Esophagus muscularis mucosa (tissue), 4 donors: Measurements from ENCODE around the gene MAPK1IP1L. TPM values are rescaled to one million over a fixed set of nuclear protein-coding genes. Genes with fewer than 3 reads are reported as not detected.

Source experiments
- DNase-seq: peaks from one replicate; pipeline ENCODE4 v3.0.0-alpha.2; 2017; ENCODE audit errors: extremely low spot score
- H3K27ac ChIP-seq, 4 donors: fragments of 200-600 bp; sonication (generic); replicated peaks in 1 of 4; 1 replicate in 3 of 4; 2 replicates in 1 of 4; pipeline ENCODE4 v1.5.1; 2016 to 2019; ENCODE audit warnings: mild to moderate bottlenecking in 1 of 4
- H3K27me3 ChIP-seq, 4 donors: fragments of 200-600 bp; sonication (generic); one replicate each; pipeline versions ENCODE4 v1.5.1 to v1.6.0; 2016 to 2019
- H3K36me3 ChIP-seq, 4 donors: fragments of 200-600 bp; sonication (generic); one replicate each; pipeline ENCODE4 v1.5.1; 2016 to 2019
- H3K4me1 ChIP-seq, 4 donors: fragments of 200-600 bp; sonication (generic); one replicate each; pipeline ENCODE4 v1.5.1; 2016 to 2019
- H3K4me3 ChIP-seq, 4 donors: fragments of 200-600 bp; sonication (generic); 1 replicate in 2 of 4; 2 replicates in 2 of 4; pipeline ENCODE4 v1.5.1; 2016 to 2019; ENCODE audit warnings: mild to moderate bottlenecking in 4 of 4, moderate library complexity in 1 of 4
- H3K9me3 ChIP-seq, 4 donors: fragments of 200-600 bp; sonication (generic); 1 replicate in 3 of 4; 2 replicates in 1 of 4; pipeline ENCODE4 v1.5.1; 2016 to 2019
- EP300 ChIP-seq: sonication (generic); formaldehyde crosslinking; IDR thresholded peaks from one replicate; pipeline ENCODE4 v1.6.1; 2017; ENCODE audit warnings: antibody characterized with exemption
- POLR2A ChIP-seq: fragments of 450-650 bp; IDR thresholded peaks from one replicate; pipeline ENCODE4 v1.6.1; 2017; ENCODE audit warnings: antibody characterized with exemption, moderate library complexity, mild to moderate bottlenecking, low read depth
- POLR2AphosphoS5 ChIP-seq, 2 donors: sonication (generic); formaldehyde crosslinking; IDR thresholded peaks; one replicate each; pipeline ENCODE4 v1.6.1; 2017; ENCODE audit warnings: antibody characterized with exemption in 2 of 2
- WGBS: methylation state at CpG from one replicate; pipeline ENCODE4 v1.1.5; 2018; 5-methylcytosine and 5-hydroxymethylcytosine counted together
- intact Hi-C: fragments of 100-400 bp; cut with DNase I; formaldehyde crosslinking; loops from one replicate; pipeline ENCODE4 v1.15.1; 2023
- total RNA-seq, 4 donors: library from RNA; depleted of rRNA; stranded (reverse); fragments of >200 nt; gene quantifications; one replicate each; pipeline versions ENCODE4 v1.1.0 to v1.2.1, GENCODE V29; 2016
- TF ChIP-seq, protein P1 (sequence below), 3 experiments: fragments of 200-600 bp in 2 of 3; fragments of 450-650 bp in 1 of 3; sonication (generic) in 2 of 3; IDR thresholded peaks; one replicate each; pipeline ENCODE4 v1.5.1; 2017 to 2019; ENCODE audit warnings: antibody characterized with exemption in 3 of 3, mild to moderate bottlenecking in 2 of 3, moderate library complexity in 1 of 3

Gene MAPK1IP1L
- total RNA-seq, 4 donors from 2014 or later, result 36.5 to 95.4 (median 61.0) TPM

DNA sequence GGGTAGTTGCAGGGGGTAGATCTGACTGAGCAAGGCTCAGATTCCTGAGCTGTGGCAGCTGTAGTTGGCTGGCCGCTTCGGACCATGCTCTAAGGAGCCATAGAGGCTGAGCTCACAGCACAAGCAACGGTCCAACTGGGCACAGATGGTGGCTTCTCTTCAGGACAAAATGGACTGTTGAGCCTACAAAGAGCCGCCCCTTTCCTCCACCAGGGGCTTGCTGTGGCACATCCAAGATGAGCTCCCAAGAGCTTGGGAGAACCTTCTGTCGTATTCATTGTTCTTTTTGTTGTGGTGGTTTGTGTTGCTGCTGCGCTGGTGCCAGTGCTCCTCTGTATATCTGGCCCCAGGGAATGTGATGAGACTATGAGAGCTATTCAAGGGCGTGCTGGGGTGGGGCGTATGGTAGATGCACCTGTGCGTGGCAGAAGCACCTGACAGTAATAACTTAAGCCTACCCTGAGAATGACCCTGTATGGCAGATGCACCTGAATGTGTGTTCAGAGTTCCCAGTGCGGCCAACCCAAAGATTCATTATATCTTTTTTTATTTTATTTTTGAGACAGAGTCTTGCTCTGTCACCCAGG lies 59.8 kb downstream of the MAPK1IP1L start:
- DNase-seq, result no peak
- Histone ChIP-seq H3K36me3 (no peaks in the 10 kb centered on the region), H3K4me1 (peaks cover 27 to 32% (median 29%) of the 10 kb centered on the region in 4 donors), H3K27ac (no peak overlapping the region), H3K27me3 (no peaks in the 10 kb centered on the region), H3K9me3 (no peaks in the 10 kb centered on the region), H3K4me3 (no peak overlapping the region)
- intact Hi-C loops, result no loop called here
- TF ChIP-seq EP300, result no peak
- TF ChIP-seq, protein P1, sequence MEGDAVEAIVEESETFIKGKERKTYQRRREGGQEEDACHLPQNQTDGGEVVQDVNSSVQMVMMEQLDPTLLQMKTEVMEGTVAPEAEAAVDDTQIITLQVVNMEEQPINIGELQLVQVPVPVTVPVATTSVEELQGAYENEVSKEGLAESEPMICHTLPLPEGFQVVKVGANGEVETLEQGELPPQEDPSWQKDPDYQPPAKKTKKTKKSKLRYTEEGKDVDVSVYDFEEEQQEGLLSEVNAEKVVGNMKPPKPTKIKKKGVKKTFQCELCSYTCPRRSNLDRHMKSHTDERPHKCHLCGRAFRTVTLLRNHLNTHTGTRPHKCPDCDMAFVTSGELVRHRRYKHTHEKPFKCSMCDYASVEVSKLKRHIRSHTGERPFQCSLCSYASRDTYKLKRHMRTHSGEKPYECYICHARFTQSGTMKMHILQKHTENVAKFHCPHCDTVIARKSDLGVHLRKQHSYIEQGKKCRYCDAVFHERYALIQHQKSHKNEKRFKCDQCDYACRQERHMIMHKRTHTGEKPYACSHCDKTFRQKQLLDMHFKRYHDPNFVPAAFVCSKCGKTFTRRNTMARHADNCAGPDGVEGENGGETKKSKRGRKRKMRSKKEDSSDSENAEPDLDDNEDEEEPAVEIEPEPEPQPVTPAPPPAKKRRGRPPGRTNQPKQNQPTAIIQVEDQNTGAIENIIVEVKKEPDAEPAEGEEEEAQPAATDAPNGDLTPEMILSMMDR (IDR thresholded peaks at IDR 0.05), result no peak
- TF ChIP-seq POLR2AphosphoS5 (IDR thresholded peaks at IDR 0.05), result no peak
- TF ChIP-seq POLR2A, result no peak
- WGBS, result 98% methylated on average over 10 of the region's 10 CpGs

DNA sequence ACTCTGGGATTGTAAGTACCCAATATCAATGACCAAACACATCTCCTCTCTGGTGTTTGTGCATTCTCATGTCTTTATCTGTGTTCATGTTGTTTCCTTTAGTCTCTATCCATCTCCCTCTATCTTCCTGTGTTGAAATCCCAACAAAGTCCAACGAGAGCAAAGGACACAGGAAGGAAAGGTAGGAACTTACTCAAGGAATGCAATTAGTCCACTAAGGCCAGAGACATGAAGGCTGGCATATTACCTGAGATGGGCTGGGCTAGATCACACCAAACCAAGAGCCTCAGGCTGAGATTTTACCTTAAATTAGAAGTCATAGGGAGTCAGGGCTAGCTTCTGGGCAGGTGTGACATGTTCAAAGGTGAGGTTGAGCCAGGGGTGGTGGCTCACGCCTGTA lies 63.3 kb downstream of the MAPK1IP1L start:
- WGBS, result 82% methylated on average over 2 of the region's 2 CpGs

DNA sequence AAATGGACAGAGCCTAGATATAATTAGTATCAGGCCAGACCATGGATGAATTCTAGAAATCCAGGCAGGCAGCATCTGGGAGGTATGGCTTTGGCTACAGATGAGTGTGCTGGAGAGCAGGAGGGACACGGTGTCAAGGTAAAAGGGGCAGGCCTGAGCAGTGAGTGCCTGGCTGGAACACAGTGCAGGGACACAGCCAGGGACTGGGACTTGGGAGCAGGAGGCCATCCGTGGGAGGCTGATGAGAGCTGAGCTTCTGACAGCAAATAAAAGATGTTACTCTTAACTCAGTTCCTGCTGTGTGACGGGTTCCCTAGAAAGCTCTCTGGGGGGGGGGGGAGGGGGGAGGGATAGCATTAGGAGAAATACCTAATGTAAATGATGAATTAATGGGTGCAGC lies 64.0 kb downstream of the MAPK1IP1L start:
- H3K4me1 ChIP-seq, result peaks cover 13 to 25% (median 16%) of the 10 kb centered on the region in 4 donors
- intact Hi-C loops, result no loop called here
- no peak overlapping the region for H3K27ac ChIP-seq
- no peaks in the 10 kb centered on the region for H3K27me3 ChIP-seq
- no peaks in the 10 kb centered on the region for H3K9me3 ChIP-seq
- WGBS, result 61% methylated on average over 3 of the region's 3 CpGs
- no peaks in the 10 kb centered on the region for H3K36me3 ChIP-seq
- H3K4me3 ChIP-seq, result no peak overlapping the region
- TF ChIP-seq POLR2A, result no peak
- no peak for TF ChIP-seq EP300
- TF ChIP-seq POLR2AphosphoS5 (IDR thresholded peaks at IDR 0.05), result no peak
- TF ChIP-seq, protein P1 (IDR thresholded peaks at IDR 0.05), result no peak
- no peak for DNase-seq

More for the DNA sequence above, 63.3 kb downstream of the MAPK1IP1L start:
- H3K27me3 ChIP-seq, result no peaks in the 10 kb centered on the region
- TF ChIP-seq EP300 (no peak), POLR2A (no peak), POLR2AphosphoS5 (IDR thresholded peaks at IDR 0.05) (no peak)
- TF ChIP-seq, protein P1 (IDR thresholded peaks at IDR 0.05), result no peak
- peaks cover 13 to 20% (median 14%) of the 10 kb centered on the region in 4 donors for H3K4me1 ChIP-seq
- no peak for DNase-seq
- H3K4me3 ChIP-seq, result no peak overlapping the region
- intact Hi-C loops, result no loop called here
- no peak overlapping the region for H3K27ac ChIP-seq
- no peaks in the 10 kb centered on the region for H3K9me3 ChIP-seq
- H3K36me3 ChIP-seq, result no peaks in the 10 kb centered on the region

DNA sequence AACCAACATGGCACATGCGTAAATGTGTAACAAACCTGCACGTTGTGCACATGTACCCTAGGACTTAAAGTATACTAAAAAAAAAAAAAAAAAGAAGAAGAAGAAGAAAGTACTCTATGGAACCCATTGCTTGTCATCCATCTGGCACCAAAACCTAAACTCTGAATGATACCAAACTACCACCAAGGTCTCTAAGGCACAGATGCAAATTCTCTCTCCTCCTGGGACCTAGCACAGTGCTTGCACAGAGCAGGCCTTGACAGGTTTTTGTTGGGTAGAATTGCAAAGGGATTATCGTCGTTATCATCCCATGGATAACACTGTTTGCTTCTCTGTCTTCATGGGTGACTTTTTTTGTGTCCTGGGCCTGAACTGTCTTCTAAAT lies 64.4 kb downstream of the MAPK1IP1L start:
- intact Hi-C loops, result no loop called here
- Histone ChIP-seq H3K4me1 (peaks cover 13 to 29% (median 16%) of the 10 kb centered on the region in 4 donors), H3K36me3 (no peaks in the 10 kb centered on the region), H3K27me3 (no peaks in the 10 kb centered on the region), H3K9me3 (no peaks in the 10 kb centered on the region), H3K4me3 (no peak overlapping the region), H3K27ac (no peak overlapping the region)
- TF ChIP-seq POLR2A (no peak), EP300 (no peak), POLR2AphosphoS5 (IDR thresholded peaks at IDR 0.05) (no peak)
- TF ChIP-seq, protein P1 (IDR thresholded peaks at IDR 0.05), result no peak
- WGBS, result 89% methylated on average over 4 of the region's 4 CpGs
- no peak for DNase-seq
